ENCODE results near the gene RNASE9.

DNA sequence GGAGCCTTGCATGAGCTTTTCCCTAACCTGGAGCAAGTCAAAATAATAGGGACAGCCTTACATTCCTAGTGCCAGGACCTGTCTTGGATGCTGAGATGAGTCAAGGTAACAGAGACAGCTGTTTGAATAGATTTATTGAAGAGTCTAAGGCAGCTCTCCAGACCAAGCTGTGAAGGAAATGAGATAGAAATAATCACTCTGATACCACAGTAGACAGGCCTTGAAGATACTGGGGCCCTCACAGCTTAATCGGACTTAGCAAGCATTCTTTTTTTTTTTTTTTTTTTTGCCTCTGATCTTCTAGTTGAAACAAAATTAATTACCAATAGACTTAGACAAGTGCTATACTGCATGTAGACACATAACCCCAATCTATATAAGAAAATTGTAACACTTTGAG is 3.1 kb upstream of the RNASE9 start:
- no peak for TF ChIP-seq MYC (IDR thresholded peaks at IDR 0.05; ENCODE audit: low read depth, low read length)
- TF ChIP-seq, protein P1, sequence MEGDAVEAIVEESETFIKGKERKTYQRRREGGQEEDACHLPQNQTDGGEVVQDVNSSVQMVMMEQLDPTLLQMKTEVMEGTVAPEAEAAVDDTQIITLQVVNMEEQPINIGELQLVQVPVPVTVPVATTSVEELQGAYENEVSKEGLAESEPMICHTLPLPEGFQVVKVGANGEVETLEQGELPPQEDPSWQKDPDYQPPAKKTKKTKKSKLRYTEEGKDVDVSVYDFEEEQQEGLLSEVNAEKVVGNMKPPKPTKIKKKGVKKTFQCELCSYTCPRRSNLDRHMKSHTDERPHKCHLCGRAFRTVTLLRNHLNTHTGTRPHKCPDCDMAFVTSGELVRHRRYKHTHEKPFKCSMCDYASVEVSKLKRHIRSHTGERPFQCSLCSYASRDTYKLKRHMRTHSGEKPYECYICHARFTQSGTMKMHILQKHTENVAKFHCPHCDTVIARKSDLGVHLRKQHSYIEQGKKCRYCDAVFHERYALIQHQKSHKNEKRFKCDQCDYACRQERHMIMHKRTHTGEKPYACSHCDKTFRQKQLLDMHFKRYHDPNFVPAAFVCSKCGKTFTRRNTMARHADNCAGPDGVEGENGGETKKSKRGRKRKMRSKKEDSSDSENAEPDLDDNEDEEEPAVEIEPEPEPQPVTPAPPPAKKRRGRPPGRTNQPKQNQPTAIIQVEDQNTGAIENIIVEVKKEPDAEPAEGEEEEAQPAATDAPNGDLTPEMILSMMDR (IDR thresholded peaks at IDR 0.05; ENCODE audit: low read depth, low read length), result no peak

All from NB4 (cell line).